ENCODE results near the gene STRADB. TPM values are rescaled to one million over a fixed set of nuclear protein-coding genes. Genes with fewer than 3 reads are reported as not detected.

STRADB gene, protein sequence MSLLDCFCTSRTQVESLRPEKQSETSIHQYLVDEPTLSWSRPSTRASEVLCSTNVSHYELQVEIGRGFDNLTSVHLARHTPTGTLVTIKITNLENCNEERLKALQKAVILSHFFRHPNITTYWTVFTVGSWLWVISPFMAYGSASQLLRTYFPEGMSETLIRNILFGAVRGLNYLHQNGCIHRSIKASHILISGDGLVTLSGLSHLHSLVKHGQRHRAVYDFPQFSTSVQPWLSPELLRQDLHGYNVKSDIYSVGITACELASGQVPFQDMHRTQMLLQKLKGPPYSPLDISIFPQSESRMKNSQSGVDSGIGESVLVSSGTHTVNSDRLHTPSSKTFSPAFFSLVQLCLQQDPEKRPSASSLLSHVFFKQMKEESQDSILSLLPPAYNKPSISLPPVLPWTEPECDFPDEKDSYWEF
- 47.6 and 57.6 TPM in 2 replicates for total RNA-seq (ENCODE audit: low replicate concordance)

DNA sequence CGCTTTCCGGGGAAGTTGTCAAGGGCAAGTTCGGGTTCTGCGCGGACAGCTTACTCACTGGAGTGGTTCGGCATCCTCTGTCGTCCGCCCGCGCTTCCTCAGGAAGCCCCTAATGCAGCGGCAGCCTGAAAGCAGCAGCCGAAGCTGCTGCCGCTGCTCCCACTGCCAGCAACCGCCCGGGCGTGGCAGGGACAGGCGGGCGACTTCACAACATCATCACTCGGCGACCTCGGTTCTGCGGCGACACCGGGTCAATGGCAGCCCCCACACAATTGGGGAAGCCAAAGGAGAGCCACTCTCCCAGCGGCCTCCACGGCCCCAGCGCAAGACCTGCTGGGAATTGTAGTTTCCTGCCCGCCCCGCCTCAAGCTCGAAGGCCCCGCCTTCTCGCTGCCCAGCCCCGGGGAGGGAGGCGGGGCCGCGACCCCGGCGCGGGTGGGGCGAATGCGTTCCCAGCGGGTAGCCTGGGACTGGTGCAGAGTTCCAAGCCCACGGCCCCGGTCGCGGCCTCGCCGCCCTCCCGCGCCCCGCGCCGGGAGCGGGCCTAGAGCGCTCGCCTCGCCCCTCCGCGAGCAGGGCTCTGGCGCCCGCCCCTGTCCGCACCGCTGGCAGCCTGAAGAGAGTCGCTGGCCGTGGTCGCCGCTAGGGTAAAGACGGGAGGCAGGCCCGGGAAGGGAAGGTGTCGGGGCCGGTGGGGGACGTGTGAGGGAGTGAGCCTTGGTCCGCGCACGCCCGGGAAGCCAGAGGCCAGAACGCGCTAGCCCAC lies at the start of gene STRADB, which contains the start of gene TRAK2:
TSS of gene STRADB (plus strand) at position 449 of the 766 bp plus-strand sequence. CDS start 3,101 bp downstream, outside the sequence.
TSS of gene TRAK2 (minus strand) at position 167 of the 766 bp plus-strand sequence. CDS start 30,951 bp downstream, outside the sequence.
- peak; percentile 90 for DNase-seq (ENCODE audit: low read depth)
- H3K4me3 ChIP-seq (ENCODE audit: low read depth, low read length) = peak within 1 kb of the TSS; percentile 93
- TF ChIP-seq, protein P1, sequence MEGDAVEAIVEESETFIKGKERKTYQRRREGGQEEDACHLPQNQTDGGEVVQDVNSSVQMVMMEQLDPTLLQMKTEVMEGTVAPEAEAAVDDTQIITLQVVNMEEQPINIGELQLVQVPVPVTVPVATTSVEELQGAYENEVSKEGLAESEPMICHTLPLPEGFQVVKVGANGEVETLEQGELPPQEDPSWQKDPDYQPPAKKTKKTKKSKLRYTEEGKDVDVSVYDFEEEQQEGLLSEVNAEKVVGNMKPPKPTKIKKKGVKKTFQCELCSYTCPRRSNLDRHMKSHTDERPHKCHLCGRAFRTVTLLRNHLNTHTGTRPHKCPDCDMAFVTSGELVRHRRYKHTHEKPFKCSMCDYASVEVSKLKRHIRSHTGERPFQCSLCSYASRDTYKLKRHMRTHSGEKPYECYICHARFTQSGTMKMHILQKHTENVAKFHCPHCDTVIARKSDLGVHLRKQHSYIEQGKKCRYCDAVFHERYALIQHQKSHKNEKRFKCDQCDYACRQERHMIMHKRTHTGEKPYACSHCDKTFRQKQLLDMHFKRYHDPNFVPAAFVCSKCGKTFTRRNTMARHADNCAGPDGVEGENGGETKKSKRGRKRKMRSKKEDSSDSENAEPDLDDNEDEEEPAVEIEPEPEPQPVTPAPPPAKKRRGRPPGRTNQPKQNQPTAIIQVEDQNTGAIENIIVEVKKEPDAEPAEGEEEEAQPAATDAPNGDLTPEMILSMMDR (IDR thresholded peaks at IDR 0.05; ENCODE audit: insufficient read depth, low read length) = peak; percentile 27

DNA sequence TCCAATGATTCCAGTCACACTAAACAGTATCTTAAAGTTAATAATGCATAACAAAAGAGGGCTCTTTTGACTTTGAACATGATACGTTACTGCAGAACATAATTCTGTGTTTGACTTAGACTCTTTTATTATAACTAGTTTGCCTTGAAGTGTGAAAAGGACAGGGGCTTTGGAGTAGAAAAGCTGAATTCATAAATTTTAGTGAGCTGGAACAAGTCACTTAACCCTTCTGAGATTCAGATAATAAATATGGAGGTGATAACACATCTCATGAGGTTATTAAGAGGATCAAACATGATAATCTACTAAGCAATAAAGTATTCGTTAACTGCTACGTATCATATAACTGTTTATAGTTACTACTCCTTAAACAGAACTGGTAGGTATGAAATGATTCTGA lies 49.7 kb upstream of the STRADB start:
- H3K4me3 ChIP-seq (ENCODE audit: low read depth, low read length) = no peak overlapping the region
- TF ChIP-seq, protein P1 (IDR thresholded peaks at IDR 0.05; ENCODE audit: insufficient read depth, low read length) = no peak
- no peak for DNase-seq (ENCODE audit: low read depth)

DNA sequence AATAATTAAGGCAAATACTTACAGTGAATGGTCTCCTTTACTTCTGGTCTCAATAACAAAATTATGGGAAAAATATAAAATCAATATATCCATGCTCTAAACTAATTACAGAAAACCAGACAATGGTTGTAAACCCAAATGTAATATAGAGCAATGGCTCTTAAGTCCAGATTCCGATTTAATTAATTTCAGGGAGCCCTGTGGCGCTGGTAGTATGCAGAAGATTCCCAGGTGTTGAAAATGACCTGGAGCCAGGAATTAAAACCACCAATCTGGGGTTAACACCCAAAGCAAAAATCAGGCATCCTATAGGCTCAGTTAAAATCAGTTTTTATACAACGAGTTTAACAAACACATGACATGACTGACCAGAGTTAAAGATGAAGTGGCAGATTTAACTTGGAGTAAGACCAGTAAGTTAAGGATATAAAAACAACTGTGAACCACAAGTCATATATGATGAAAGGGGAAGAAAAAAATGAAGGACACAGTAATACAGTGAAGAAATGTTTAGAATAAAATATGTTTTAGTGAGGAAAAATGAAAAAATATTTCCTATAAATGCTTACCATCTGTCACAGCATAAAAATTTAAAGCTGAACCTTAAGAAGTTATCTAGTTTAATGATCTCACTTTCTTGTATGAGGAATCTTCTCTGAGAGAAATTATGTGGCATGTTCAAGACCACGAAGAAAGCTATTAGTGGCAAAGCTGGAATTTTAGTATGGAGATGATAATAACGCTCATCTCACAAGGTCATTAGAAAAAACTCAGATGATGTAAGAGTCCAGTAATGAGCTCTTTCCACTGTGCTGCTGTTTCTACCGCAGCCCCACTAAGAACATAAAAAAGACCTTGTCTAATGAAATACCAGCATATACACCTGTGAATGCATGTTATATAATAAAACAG lies 48.6 kb upstream of the STRADB start:
- TF ChIP-seq, protein P1 (IDR thresholded peaks at IDR 0.05; ENCODE audit: insufficient read depth, low read length) = no peak
- DNase-seq (ENCODE audit: low read depth) = peak; percentile 40
- H3K4me3 ChIP-seq (ENCODE audit: low read depth, low read length) = no peak overlapping the region

DNA sequence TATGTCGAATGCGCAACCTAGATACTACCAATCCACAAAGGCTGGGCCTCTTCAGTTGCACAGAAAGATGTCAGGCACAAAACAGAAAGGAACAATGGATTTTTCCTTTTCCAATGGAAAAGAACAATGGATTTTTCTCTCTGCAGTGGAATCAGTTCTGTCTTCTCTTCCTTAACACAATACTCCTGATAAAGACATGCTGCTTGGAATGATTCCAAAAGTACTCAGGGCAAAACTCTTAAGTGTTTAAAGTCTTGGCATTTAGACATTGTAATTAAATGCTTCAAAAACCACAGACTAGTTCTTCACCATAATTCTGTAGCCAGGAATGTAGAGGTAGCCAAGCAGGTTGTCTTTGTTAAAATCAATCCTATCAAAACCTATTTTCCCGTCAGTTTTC lies 47.7 kb upstream of the STRADB start:
- peak; percentile 82 for DNase-seq (ENCODE audit: low read depth)
- TF ChIP-seq, protein P1 (IDR thresholded peaks at IDR 0.05; ENCODE audit: insufficient read depth, low read length) = no peak
- H3K4me3 ChIP-seq (ENCODE audit: low read depth, low read length) = no peak overlapping the region

DNA sequence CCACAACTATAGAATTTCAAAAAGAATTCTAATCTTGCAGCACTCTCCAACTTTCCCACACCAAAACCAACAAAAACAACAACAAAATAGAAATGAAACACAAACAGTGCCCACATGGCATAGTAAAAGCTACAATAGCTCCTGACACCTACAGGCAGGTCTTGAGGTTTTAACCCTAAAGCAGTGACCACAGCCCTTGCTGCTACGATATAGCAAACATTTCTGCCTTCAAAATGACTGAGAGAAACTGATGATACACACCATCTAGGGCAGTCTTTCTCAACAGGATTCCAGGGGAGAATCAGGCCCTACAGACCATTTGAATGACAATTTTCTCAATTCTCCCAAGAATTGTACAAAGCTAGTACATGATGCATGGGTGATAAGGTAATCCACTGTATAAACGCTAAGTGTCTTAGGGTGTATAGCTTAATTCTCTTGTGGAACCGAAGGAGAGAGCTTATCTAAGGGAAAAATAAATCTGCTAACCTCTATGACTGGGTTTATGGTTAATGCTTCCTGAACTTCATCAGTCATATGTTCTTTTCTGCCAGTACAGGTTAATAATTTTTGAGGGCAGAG lies 46.8 kb upstream of the STRADB start:
- TF ChIP-seq, protein P1 (IDR thresholded peaks at IDR 0.05; ENCODE audit: insufficient read depth, low read length) = no peak
- no peak overlapping the region for H3K4me3 ChIP-seq (ENCODE audit: low read depth, low read length)
- no peak for DNase-seq (ENCODE audit: low read depth)

All from fibroblast of the aortic adventitia (primary cell).